Activated T-helper 1 cell treated with anti-CD3 and anti-CD28 coated beads, Interleukin-12 subunit alpha, Interleukin-12 subunit beta, Interleukin-2, Interleukin-4 antibody, amounts not matched to agents 30 ng/mL and 10 ng/mL and 1 ng/mL, durations not matched to agents 14 hours and 24 hours and 36 hours (primary cell): Measurements from ENCODE around the gene PDE8B. TPM values are rescaled to one million over a fixed set of nuclear protein-coding genes. Genes with fewer than 3 reads are reported as not detected.

ENCODE experiments used
- DNase-seq: peaks from one replicate; pipeline ENCODE4 v3.0.0; 2021; ENCODE audit warnings: low spot score
- H3K27ac Mint-ChIP-seq: one replicate; pipeline ENCODE4 v1.8.0; 2021; ENCODE audit warnings: mild to moderate bottlenecking, mixed read lengths
- H3K27me3 Mint-ChIP-seq: one replicate; pipeline ENCODE4 v1.8.0; 2022; ENCODE audit warnings: mild to moderate bottlenecking, moderate library complexity, mixed read lengths; ENCODE audit not compliant: insufficient read depth
- H3K36me3 Mint-ChIP-seq: one replicate; pipeline ENCODE4 v1.8.0; 2021; ENCODE audit warnings: low read depth, mixed read lengths
- H3K4me1 Mint-ChIP-seq: one replicate; pipeline ENCODE4 v1.8.0; 2021; ENCODE audit warnings: low read depth, mixed read lengths
- H3K4me3 Mint-ChIP-seq: one replicate; pipeline ENCODE4 v1.8.0; 2021; ENCODE audit warnings: mild to moderate bottlenecking, moderate library complexity, mixed read lengths
- H3K9me3 Mint-ChIP-seq: one replicate; pipeline ENCODE4 v1.8.0; 2021; ENCODE audit warnings: mixed read lengths
- intact Hi-C: fragments of 100-400 bp; cut with micrococcal nuclease; formaldehyde crosslinking; loops from one replicate; pipeline ENCODE4 v1.15.1; 2024
- total RNA-seq: library from RNA; stranded (reverse); gene quantifications from 2 replicates; pipeline ENCODE4 v1.2.3, GENCODE V29; 2022

The PDE8B gene
- total RNA-seq, 1 donor from 2014 or later: 0.16 TPM

- Mint-ChIP-seq H3K27me3 (peaks cover 30% of the 10 kb centered on the region), H3K36me3 (no peaks in the 10 kb centered on the region), H3K9me3 (no peaks in the 10 kb centered on the region), H3K27ac (no peak overlapping the region), H3K4me1 (no peaks in the 10 kb centered on the region), H3K4me3 (no peak overlapping the region)
- DNase-seq: no peak
- intact Hi-C loops: no loop called here
Measured at GRCh38 chr5:77176429-77176828, 34.1 kb upstream of the PDE8B start.

GRCh38 chr5:77177576-77177975 lies 32.9 kb upstream of the PDE8B start:
- intact Hi-C loops: no loop called here

GRCh38 chr5:77180167-77181081 lies 30.1 kb upstream of the PDE8B start:
- Mint-ChIP-seq H3K4me1 (no peaks in the 10 kb centered on the region), H3K9me3 (no peaks in the 10 kb centered on the region), H3K27ac (no peak overlapping the region), H3K4me3 (no peak overlapping the region), H3K36me3 (no peaks in the 10 kb centered on the region), H3K27me3 (peaks cover 44% of the 10 kb centered on the region)
- intact Hi-C loops: no loop called here
- DNase-seq: no peak

More at GRCh38 chr5:77177576-77177975, 32.9 kb upstream of the PDE8B start:
- Mint-ChIP-seq H3K9me3 (no peaks in the 10 kb centered on the region), H3K36me3 (no peaks in the 10 kb centered on the region), H3K27me3 (peaks cover 34% of the 10 kb centered on the region), H3K4me3 (no peak overlapping the region), H3K27ac (no peak overlapping the region), H3K4me1 (no peaks in the 10 kb centered on the region)
- DNase-seq: no peak

GRCh38 chr5:77181173-77181572 lies 29.3 kb upstream of the PDE8B start:
- no peak overlapping the region for H3K27ac Mint-ChIP-seq
- peaks cover 49% of the 10 kb centered on the region for H3K27me3 Mint-ChIP-seq
- H3K4me3 Mint-ChIP-seq: no peak overlapping the region
- no peaks in the 10 kb centered on the region for H3K4me1 Mint-ChIP-seq
- intact Hi-C loops: no loop called here
- no peaks in the 10 kb centered on the region for H3K36me3 Mint-ChIP-seq
- no peak for DNase-seq
- H3K9me3 Mint-ChIP-seq: no peaks in the 10 kb centered on the region

GRCh38 chr5:77181596-77182304 lies 28.7 kb upstream of the PDE8B start:
- Mint-ChIP-seq H3K4me1 (no peaks in the 10 kb centered on the region), H3K9me3 (no peaks in the 10 kb centered on the region), H3K27ac (no peak overlapping the region), H3K27me3 (peaks cover 51% of the 10 kb centered on the region), H3K36me3 (no peaks in the 10 kb centered on the region), H3K4me3 (no peak overlapping the region)
- intact Hi-C loops: no loop called here
- no peak for DNase-seq

GRCh38 chr5:77182367-77182766 lies 28.1 kb upstream of the PDE8B start:
- intact Hi-C loops: no loop called here
- H3K27me3 Mint-ChIP-seq: peaks cover 51% of the 10 kb centered on the region
- DNase-seq: no peak
- no peaks in the 10 kb centered on the region for H3K36me3 Mint-ChIP-seq
- no peaks in the 10 kb centered on the region for H3K4me1 Mint-ChIP-seq
- H3K27ac Mint-ChIP-seq: no peak overlapping the region
- H3K9me3 Mint-ChIP-seq: no peaks in the 10 kb centered on the region
- no peak overlapping the region for H3K4me3 Mint-ChIP-seq

GRCh38 chr5:77186652-77187370 lies 23.7 kb upstream of the PDE8B start:
- Mint-ChIP-seq H3K36me3 (no peaks in the 10 kb centered on the region), H3K4me3 (no peak overlapping the region), H3K4me1 (no peaks in the 10 kb centered on the region), H3K9me3 (no peaks in the 10 kb centered on the region), H3K27me3 (peaks cover 22% of the 10 kb centered on the region), H3K27ac (no peak overlapping the region)
- DNase-seq: no peak
- intact Hi-C loops: no loop called here

- peaks cover 16% of the 10 kb centered on the region for H3K27me3 Mint-ChIP-seq
- no peak for DNase-seq
- H3K4me3 Mint-ChIP-seq: no peak overlapping the region
- no peaks in the 10 kb centered on the region for H3K9me3 Mint-ChIP-seq
- intact Hi-C loops: no loop called here
- H3K4me1 Mint-ChIP-seq: no peaks in the 10 kb centered on the region
- H3K27ac Mint-ChIP-seq: no peak overlapping the region
- no peaks in the 10 kb centered on the region for H3K36me3 Mint-ChIP-seq
Measured at GRCh38 chr5:77189421-77189820, 21.1 kb upstream of the PDE8B start.

- H3K4me1 Mint-ChIP-seq: no peaks in the 10 kb centered on the region
- no peak overlapping the region for H3K27ac Mint-ChIP-seq
- H3K27me3 Mint-ChIP-seq: peaks cover 13% of the 10 kb centered on the region
- intact Hi-C loops: no loop called here
- H3K4me3 Mint-ChIP-seq: no peak overlapping the region
- no peak for DNase-seq
- H3K9me3 Mint-ChIP-seq: peaks cover 7% of the 10 kb centered on the region
- no peaks in the 10 kb centered on the region for H3K36me3 Mint-ChIP-seq
Measured at GRCh38 chr5:77192441-77193050, 17.9 kb upstream of the PDE8B start.

GRCh38 chr5:77194762-77195161 lies 15.7 kb upstream of the PDE8B start:
- no peak overlapping the region for H3K4me3 Mint-ChIP-seq
- H3K9me3 Mint-ChIP-seq: peaks cover 18% of the 10 kb centered on the region
- intact Hi-C loops: no loop called here
- no peaks in the 10 kb centered on the region for H3K4me1 Mint-ChIP-seq
- H3K36me3 Mint-ChIP-seq: no peaks in the 10 kb centered on the region
- DNase-seq: no peak
- H3K27me3 Mint-ChIP-seq: peaks cover 17% of the 10 kb centered on the region
- H3K27ac Mint-ChIP-seq: no peak overlapping the region

- H3K4me1 Mint-ChIP-seq: no peaks in the 10 kb centered on the region
- H3K27me3 Mint-ChIP-seq: peaks cover 17% of the 10 kb centered on the region
- peaks cover 18% of the 10 kb centered on the region for H3K9me3 Mint-ChIP-seq
- H3K4me3 Mint-ChIP-seq: no peak overlapping the region
- H3K27ac Mint-ChIP-seq: no peak overlapping the region
- H3K36me3 Mint-ChIP-seq: no peaks in the 10 kb centered on the region
- DNase-seq: no peak
- intact Hi-C loops: no loop called here
Measured at GRCh38 chr5:77197840-77198554, 12.5 kb upstream of the PDE8B start.

- Mint-ChIP-seq H3K9me3 (peaks cover 18% of the 10 kb centered on the region), H3K36me3 (no peaks in the 10 kb centered on the region)
- intact Hi-C loops: no loop called here
Measured at GRCh38 chr5:77200663-77201062, 9.8 kb upstream of the PDE8B start.

More at GRCh38 chr5:77200663-77201062, 9.8 kb upstream of the PDE8B start:
- H3K27me3 Mint-ChIP-seq: peaks cover 12% of the 10 kb centered on the region
- no peak for DNase-seq
- no peaks in the 10 kb centered on the region for H3K4me1 Mint-ChIP-seq
- H3K27ac Mint-ChIP-seq: no peak overlapping the region
- H3K4me3 Mint-ChIP-seq: no peak overlapping the region
